GM12872 (cell line): ENCODE data around the gene DGUOK.
A peak's percentile ranks its signal among the peaks of the same experiment; 100 is the strongest.

Experiments used
- TF ChIP-seq, protein P1 (sequence below): IDR thresholded peaks from 3 replicates; pipeline ENCODE4 v1.5.1; 2011; ENCODE audit warnings: low read depth, mild to moderate bottlenecking, low read length, moderate library complexity; ENCODE audit not compliant: insufficient read depth

Gene DGUOK

DNA sequence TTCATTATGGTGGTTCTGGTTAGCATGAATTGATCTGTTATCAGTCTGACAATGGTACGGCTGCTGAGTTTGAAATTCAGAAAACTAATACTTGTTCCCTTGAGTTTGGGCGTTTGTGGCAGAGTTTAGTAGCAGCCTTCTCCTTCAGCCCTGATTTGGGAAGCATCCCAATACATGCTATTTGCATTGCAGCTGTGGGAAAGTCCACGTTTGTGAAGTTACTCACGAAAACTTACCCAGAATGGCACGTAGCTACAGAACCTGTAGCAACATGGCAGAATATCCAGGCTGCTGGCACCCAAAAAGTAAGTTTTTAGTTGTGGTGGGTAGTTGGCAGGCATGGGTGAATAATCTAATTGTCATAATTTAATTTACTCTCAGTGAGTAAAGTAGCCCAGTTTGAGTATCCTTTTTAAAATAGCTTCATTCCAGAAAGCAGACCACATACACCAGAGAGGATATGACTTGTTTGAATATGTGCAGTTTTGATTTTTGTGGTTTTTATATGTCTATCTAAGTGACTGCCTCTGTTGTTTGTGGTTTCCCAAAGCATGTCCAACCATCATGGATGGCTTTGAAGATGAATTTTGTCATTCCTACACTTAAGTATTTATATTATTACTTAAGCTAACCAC lies 12.2 kb downstream of the DGUOK start:
- TF ChIP-seq, protein P1, sequence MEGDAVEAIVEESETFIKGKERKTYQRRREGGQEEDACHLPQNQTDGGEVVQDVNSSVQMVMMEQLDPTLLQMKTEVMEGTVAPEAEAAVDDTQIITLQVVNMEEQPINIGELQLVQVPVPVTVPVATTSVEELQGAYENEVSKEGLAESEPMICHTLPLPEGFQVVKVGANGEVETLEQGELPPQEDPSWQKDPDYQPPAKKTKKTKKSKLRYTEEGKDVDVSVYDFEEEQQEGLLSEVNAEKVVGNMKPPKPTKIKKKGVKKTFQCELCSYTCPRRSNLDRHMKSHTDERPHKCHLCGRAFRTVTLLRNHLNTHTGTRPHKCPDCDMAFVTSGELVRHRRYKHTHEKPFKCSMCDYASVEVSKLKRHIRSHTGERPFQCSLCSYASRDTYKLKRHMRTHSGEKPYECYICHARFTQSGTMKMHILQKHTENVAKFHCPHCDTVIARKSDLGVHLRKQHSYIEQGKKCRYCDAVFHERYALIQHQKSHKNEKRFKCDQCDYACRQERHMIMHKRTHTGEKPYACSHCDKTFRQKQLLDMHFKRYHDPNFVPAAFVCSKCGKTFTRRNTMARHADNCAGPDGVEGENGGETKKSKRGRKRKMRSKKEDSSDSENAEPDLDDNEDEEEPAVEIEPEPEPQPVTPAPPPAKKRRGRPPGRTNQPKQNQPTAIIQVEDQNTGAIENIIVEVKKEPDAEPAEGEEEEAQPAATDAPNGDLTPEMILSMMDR = no peak

DNA sequence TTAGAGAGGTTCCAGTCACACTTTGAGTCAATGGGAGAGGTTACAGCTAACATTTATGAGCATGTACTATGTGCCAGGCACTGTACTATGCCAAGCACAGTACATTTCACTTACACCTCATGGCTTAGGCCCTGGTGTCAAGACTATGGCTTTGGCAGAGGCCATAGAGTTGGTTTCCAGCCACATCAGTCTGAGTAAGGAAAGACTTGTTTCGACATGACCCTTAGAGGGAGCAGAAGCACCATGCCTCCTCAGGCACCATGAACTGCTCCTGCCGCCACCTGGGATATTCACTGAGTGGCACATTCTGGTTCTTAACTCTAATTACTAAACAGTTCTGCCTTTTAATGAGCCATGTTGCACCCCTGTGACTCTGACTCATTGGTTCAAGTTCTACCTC lies 12.7 kb downstream of the DGUOK start:
- TF ChIP-seq, protein P1 = 0 out of 3 replicates have a peak, but pooled peaks have one; percentile 6

DNA sequence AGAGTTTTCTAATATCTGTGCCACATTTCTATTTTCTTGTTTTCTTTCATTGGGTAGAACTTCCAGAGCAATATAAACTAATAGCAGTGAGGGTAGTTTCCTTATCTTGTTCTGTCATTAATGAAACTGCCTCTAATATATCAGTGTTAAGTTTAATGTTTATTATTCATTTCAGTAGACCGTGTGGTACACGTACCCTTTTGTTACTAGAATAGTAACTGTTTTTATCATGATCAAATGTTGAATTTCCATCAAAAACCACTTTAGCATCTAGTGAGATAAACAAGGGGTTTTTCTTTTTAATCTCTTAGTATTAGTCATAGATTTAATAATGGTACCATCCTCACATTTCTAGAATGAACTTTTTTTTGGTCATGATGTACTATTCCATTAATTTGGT lies 16.0 kb downstream of the DGUOK start:
- TF ChIP-seq, protein P1 = no peak

DNA sequence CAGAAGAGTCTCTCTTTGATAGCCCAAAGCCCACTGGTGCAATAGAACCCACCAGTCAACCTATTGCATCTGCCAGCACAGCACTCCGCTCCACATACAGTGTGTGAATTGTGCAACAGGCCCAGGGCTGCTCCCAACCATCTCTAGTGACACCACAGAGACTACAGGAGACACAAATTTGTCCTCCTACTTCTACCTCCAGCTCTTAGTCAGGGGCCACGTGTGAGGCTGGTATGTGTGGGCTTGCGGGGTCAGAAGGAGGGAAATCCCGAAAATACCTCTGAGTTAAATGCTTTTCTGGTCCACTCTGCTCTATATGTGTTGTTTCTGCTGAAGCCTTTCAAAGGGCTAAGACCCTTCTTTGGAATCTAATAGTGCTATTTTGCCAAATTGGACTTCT lies 18.0 kb downstream of the DGUOK start:
- TF ChIP-seq, protein P1 = no peak

DNA sequence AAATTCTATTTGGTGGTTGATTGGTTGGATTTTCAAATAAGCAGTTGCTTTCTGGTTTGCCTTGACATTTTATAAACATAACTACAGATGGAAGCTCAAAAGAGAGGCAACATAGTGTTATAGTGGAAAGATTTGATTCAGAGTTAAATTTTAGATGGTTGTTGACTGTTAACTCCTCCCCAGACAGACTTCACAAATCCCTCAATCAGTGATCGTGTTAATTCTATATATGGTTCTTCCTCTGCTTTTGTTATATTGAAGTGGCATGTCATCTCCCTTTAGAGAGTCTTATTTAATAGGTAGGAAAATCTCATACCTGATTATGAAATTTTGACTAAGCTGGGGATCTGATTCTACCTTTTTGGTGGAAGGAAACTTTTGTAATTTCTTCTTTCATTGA lies 19.5 kb downstream of the DGUOK start:
- TF ChIP-seq, protein P1 = no peak

DNA sequence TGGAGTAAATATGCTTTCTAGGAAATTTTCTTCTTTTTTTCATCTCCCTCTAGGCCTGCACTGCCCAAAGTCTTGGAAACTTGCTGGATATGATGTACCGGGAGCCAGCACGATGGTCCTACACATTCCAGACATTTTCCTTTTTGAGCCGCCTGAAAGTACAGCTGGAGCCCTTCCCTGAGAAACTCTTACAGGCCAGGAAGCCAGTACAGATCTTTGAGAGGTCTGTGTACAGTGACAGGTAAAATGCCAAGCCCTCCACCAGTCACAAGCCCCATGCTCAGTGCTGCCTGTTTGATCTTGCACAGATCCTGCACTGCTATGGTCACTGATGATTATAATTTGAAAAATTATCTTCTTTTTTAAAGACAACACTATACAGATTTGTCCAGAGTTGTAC lies 20.0 kb downstream of the DGUOK start:
- TF ChIP-seq, protein P1 = no peak

DNA sequence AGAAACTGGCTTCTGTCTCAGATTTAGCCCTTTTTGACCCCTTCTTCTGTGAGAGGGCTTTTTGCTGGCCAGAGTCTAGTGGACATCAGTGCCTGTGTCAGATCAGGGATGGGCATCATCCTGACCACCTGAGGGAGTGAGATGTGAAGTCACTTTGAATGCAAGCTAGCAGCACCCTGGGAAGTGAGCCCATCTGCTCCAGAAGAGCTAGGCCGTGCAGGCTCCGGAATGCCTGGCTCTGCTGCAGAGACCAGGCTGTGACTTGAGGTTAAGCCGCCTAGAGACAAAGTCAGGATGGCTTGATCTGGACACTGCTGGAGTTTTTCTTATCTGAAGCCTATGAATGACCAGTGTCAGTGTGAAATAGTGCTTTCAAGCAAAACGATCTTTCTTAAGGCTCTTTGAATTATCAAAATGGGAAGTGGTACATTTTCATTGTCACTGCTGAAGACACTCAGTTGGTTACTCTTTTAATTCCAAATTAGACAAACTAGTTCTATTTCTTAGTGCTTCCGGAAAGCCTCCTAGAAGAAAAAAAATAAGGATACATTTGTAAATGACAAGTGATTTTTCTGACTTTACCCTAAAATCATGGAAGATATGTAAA lies 20.8 kb downstream of the DGUOK start:
- TF ChIP-seq, protein P1 = no peak
